ENCODE results near the gene ATP13A3. TPM values are rescaled to one million over a fixed set of nuclear protein-coding genes. Genes with fewer than 3 reads are reported as not detected.
"Not testable (repeated sequence)": the region's sequence is repeated elsewhere in the genome, so short reads cannot be mapped to it uniquely, and the experiment has no call there.

Gene ATP13A3
- total RNA-seq = 153 and 171 TPM in 2 replicates

GRCh38 chr3:194486540-194487288 lies at the start of gene ATP13A3:
ATP13A3 (minus strand) TSS chr3:194487002; CDS start chr3:194462190, 24,812 bp downstream.
- FAIRE-seq = no peak
- DNase-seq (ENCODE audit: low read depth) = peak; percentile 57
- H3K27me3 ChIP-seq (ENCODE audit: control insufficient read depth, insufficient read depth, low read length) = no peaks in the 10 kb centered on the region
- no peak for TF ChIP-seq CTCF (IDR thresholded peaks at IDR 0.05; ENCODE audit: insufficient read depth, low read length, severe bottlenecking)
- peaks cover 1% of the 10 kb centered on the region for H3K36me3 ChIP-seq (ENCODE audit: control insufficient read depth, insufficient read depth, low read length)
- peak within 1 kb of the TSS; percentile 77 for H3K4me3 ChIP-seq (ENCODE audit: low read depth, low read length)

- H3K4me3 ChIP-seq (ENCODE audit: low read depth, low read length); H3K27me3 ChIP-seq (ENCODE audit: control insufficient read depth, insufficient read depth, low read length); FAIRE-seq; H3K36me3 ChIP-seq (ENCODE audit: control insufficient read depth, insufficient read depth, low read length); DNase-seq (ENCODE audit: low read depth): not testable (repeated sequence)
Observed at GRCh38 chr3:194535199-194535598, 48.4 kb upstream of the ATP13A3 start.

GRCh38 chr3:194534243-194534642 lies 47.4 kb upstream of the ATP13A3 start:
- no peaks in the 10 kb centered on the region for H3K27me3 ChIP-seq (ENCODE audit: control insufficient read depth, insufficient read depth, low read length)
- no peaks in the 10 kb centered on the region for H3K36me3 ChIP-seq (ENCODE audit: control insufficient read depth, insufficient read depth, low read length)
- FAIRE-seq = no peak
- TF ChIP-seq CTCF (IDR thresholded peaks at IDR 0.05; ENCODE audit: insufficient read depth, low read length, severe bottlenecking) = no peak
- no peak overlapping the region for H3K4me3 ChIP-seq (ENCODE audit: low read depth, low read length)
- DNase-seq (ENCODE audit: low read depth) = no peak

- DNase-seq (ENCODE audit: low read depth) (no peak), FAIRE-seq (no peak)
Observed at GRCh38 chr3:194532591-194532990, 45.8 kb upstream of the ATP13A3 start.

GRCh38 chr3:194527726-194528125 lies 40.9 kb upstream of the ATP13A3 start:
- Histone ChIP-seq H3K4me3 (ENCODE audit: low read depth, low read length) (no peak overlapping the region), H3K27me3 (ENCODE audit: control insufficient read depth, insufficient read depth, low read length) (no peaks in the 10 kb centered on the region), H3K36me3 (ENCODE audit: control insufficient read depth, insufficient read depth, low read length) (no peaks in the 10 kb centered on the region)
- DNase-seq (ENCODE audit: low read depth) = no peak
- TF ChIP-seq CTCF (IDR thresholded peaks at IDR 0.05; ENCODE audit: insufficient read depth, low read length, severe bottlenecking) = no peak
- FAIRE-seq = no peak

More at GRCh38 chr3:194532591-194532990, 45.8 kb upstream of the ATP13A3 start:
- TF ChIP-seq CTCF (IDR thresholded peaks at IDR 0.05; ENCODE audit: insufficient read depth, low read length, severe bottlenecking) = no peak
- Histone ChIP-seq H3K4me3 (ENCODE audit: low read depth, low read length) (no peak overlapping the region), H3K36me3 (ENCODE audit: control insufficient read depth, insufficient read depth, low read length) (no peaks in the 10 kb centered on the region), H3K27me3 (ENCODE audit: control insufficient read depth, insufficient read depth, low read length) (no peaks in the 10 kb centered on the region)

- no peak for FAIRE-seq
- Histone ChIP-seq H3K27me3 (ENCODE audit: control insufficient read depth, insufficient read depth, low read length) (no peaks in the 10 kb centered on the region), H3K4me3 (ENCODE audit: low read depth, low read length) (no peak overlapping the region), H3K36me3 (ENCODE audit: control insufficient read depth, insufficient read depth, low read length) (no peaks in the 10 kb centered on the region)
- no peak for DNase-seq (ENCODE audit: low read depth)
- no peak for TF ChIP-seq CTCF (IDR thresholded peaks at IDR 0.05; ENCODE audit: insufficient read depth, low read length, severe bottlenecking)
Observed at GRCh38 chr3:194526164-194526563, 39.4 kb upstream of the ATP13A3 start.
